Measurements from ENCODE around the gene C17orf113. TPM values are rescaled to one million over a fixed set of nuclear protein-coding genes. Genes with fewer than 3 reads are reported as not detected.

The C17orf113 gene
- total RNA-seq, 1 experiment from 2014 or later, result 2.3 TPM

DNA sequence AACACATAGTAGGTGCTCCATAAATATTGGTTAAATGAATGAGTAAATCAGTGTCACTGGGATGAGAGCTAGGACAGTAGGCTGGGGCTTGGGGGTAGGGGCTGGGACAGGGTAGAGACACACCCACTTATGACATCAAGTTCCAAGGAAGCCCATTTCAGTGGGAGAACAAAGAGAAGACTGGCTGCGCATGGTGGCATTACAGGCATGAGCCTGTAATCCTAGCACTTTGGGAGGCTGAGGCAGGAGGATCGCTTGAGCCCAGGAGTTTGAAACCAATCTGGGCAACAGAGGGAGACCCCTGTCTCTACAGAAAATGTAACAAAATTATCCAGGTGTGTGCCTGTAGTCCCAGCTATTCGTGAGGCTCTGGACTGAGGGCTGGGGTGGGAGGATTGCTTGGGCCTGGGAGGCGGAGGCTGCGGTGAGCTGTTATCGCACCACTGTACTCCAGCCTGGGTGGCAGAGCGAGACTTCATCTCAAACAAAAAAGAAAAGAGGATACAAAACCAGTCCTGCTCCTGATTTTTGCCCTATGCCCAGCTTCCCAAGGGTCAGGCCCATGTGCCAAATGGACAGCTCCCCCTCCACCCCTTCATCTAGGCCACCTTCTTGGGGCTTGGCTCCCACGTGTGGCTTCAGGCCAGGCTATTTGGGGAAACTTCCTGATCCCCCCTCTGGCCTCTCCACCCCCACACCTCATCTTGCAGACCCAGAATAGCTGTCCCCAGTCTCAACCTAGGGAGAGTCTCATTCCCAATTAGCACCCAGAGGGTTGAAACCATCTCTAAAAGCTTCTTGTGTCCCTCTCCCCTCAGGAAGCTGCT, 40.8 kb upstream of the C17orf113 start (continued):
- TF ChIP-seq, protein P1, sequence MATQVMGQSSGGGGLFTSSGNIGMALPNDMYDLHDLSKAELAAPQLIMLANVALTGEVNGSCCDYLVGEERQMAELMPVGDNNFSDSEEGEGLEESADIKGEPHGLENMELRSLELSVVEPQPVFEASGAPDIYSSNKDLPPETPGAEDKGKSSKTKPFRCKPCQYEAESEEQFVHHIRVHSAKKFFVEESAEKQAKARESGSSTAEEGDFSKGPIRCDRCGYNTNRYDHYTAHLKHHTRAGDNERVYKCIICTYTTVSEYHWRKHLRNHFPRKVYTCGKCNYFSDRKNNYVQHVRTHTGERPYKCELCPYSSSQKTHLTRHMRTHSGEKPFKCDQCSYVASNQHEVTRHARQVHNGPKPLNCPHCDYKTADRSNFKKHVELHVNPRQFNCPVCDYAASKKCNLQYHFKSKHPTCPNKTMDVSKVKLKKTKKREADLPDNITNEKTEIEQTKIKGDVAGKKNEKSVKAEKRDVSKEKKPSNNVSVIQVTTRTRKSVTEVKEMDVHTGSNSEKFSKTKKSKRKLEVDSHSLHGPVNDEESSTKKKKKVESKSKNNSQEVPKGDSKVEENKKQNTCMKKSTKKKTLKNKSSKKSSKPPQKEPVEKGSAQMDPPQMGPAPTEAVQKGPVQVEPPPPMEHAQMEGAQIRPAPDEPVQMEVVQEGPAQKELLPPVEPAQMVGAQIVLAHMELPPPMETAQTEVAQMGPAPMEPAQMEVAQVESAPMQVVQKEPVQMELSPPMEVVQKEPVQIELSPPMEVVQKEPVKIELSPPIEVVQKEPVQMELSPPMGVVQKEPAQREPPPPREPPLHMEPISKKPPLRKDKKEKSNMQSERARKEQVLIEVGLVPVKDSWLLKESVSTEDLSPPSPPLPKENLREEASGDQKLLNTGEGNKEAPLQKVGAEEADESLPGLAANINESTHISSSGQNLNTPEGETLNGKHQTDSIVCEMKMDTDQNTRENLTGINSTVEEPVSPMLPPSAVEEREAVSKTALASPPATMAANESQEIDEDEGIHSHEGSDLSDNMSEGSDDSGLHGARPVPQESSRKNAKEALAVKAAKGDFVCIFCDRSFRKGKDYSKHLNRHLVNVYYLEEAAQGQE (IDR thresholded peaks at IDR 0.05; ENCODE audit: low read depth), result no peak
- TF ChIP-seq, protein P2, sequence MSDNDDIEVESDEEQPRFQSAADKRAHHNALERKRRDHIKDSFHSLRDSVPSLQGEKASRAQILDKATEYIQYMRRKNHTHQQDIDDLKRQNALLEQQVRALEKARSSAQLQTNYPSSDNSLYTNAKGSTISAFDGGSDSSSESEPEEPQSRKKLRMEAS (IDR thresholded peaks at IDR 0.05), result no peak
- TF ChIP-seq ZFX (IDR thresholded peaks at IDR 0.05), result no peak
- TF ChIP-seq POLR2AphosphoS5 (IDR thresholded peaks at IDR 0.05; ENCODE audit: low read depth, low read length), result no peak
- no peak for TF ChIP-seq ZNF274 (IDR thresholded peaks at IDR 0.05; ENCODE audit: low read depth, low read length)
- no peak for TF ChIP-seq POLR2A (IDR thresholded peaks at IDR 0.05; ENCODE audit: borderline replicate concordance, extremely low read depth, insufficient read depth, insufficient read length)
- TF ChIP-seq, protein P3, sequence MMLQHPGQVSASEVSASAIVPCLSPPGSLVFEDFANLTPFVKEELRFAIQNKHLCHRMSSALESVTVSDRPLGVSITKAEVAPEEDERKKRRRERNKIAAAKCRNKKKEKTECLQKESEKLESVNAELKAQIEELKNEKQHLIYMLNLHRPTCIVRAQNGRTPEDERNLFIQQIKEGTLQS (IDR thresholded peaks at IDR 0.05), result no peak
- TF ChIP-seq EZH2 (IDR thresholded peaks at IDR 0.05), result no peak
- TF ChIP-seq CEBPB (IDR thresholded peaks at IDR 0.05; ENCODE audit: low read depth), result no peak

DNA sequence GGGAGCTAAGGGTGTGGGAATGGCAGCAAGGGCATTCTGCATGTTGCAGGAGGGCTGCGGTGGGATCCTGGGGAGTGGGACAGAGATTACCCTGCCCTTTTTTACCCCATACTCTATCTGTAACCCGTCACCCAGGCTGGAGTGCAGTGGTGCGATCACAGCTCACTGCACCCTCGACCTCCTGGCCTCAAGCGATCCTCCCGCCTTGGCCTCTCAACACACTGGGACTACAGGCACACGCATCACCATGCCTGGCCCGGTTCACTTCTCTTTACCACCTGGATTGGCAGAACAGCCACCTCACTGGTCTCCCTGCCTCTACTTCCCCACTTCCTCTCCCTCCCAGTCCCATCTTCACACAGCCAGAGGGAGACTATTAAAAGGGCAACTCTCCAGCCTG, 38.3 kb upstream of the C17orf113 start:
- Histone ChIP-seq H4K20me1 (ENCODE audit: insufficient read depth) (no peaks in the 10 kb centered on the region), H2AFZ (ENCODE audit: low read depth, low read length, poor library complexity, severe bottlenecking) (peak overlapping the region; percentile 84), H3K27me3 (ENCODE audit: insufficient read depth, low read length) (no peaks in the 10 kb centered on the region), H3K79me2 (ENCODE audit: insufficient read depth, low read length) (no peaks in the 10 kb centered on the region), H3K4me1 (ENCODE audit: control insufficient read depth in 1 of 2, insufficient read depth in 2 of 2, low read length in 2 of 2) (peaks cover 9 to 20% of the 10 kb centered on the region in 2 experiments; a peak in 3 of 4 replicates), H3K27ac (ENCODE audit: low read depth, low read length) (no peak overlapping the region), H3K9ac (ENCODE audit: low read length) (peak overlapping the region; percentile 12; the same call in 1 of the 2 replicates), H3K4me2 (ENCODE audit: low read length) (peak overlapping the region; percentile 71), H3K9me2 (ENCODE audit: insufficient read depth) (no peaks in the 10 kb centered on the region), H3K36me3 (ENCODE audit: control insufficient read depth in 1 of 2, insufficient read depth in 2 of 2, low read length in 2 of 2) (no peaks in the 10 kb centered on the region), H3K9me3 (ENCODE audit: control insufficient read depth in 1 of 2, insufficient read depth in 1 of 2, low read depth in 1 of 2, low read length in 2 of 2) (no peaks in the 10 kb centered on the region), H3K4me3 (replicated peaks in 1 of 2; ENCODE audit: low read depth in 1 of 2, low read length in 2 of 2) (peak overlapping the region; percentile 18 to 35)
- POLR2A ChIA-PET, result no interaction called here
- RAD21 ChIA-PET (ENCODE audit: low non-redundant PET in 1 of 2, low total read pairs in 2 of 2, uncharacterized antibody in 2 of 2, unreplicated experiment in 2 of 2), result no interaction called here
- intact Hi-C loops (cut with micrococcal nuclease), result no loop called here
- ATAC-seq (peak; percentile 8; the same call in 1 of the 2 replicates), DNase-seq (ENCODE audit: low read depth, low spot score) (no peak)
- CTCF ChIA-PET, result interaction anchor here (1.0 kb wide), 2 partner anchors 15 to 675 kb away, joined by 3 read pairs; no protein-coding TSS in a partner anchor
- no TSS peak for BruUV-seq (replicated peaks)
- TF ChIP-seq, protein P4, sequence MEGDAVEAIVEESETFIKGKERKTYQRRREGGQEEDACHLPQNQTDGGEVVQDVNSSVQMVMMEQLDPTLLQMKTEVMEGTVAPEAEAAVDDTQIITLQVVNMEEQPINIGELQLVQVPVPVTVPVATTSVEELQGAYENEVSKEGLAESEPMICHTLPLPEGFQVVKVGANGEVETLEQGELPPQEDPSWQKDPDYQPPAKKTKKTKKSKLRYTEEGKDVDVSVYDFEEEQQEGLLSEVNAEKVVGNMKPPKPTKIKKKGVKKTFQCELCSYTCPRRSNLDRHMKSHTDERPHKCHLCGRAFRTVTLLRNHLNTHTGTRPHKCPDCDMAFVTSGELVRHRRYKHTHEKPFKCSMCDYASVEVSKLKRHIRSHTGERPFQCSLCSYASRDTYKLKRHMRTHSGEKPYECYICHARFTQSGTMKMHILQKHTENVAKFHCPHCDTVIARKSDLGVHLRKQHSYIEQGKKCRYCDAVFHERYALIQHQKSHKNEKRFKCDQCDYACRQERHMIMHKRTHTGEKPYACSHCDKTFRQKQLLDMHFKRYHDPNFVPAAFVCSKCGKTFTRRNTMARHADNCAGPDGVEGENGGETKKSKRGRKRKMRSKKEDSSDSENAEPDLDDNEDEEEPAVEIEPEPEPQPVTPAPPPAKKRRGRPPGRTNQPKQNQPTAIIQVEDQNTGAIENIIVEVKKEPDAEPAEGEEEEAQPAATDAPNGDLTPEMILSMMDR (IDR thresholded peaks at IDR 0.05 in 2 of 3, conservative IDR thresholded peaks at IDR 0.05 in 1 of 3; ENCODE audit: borderline replicate concordance in 1 of 3, insufficient read depth in 1 of 3, low read depth in 2 of 3, low read length in 2 of 3), result no peak
- no peak for TF ChIP-seq YY1 (IDR thresholded peaks at IDR 0.05; ENCODE audit: extremely low read depth, insufficient replicate concordance, low read depth, low read length)
- no peak for TF ChIP-seq ZNF274 (IDR thresholded peaks at IDR 0.05; ENCODE audit: low read depth, low read length)
- TF ChIP-seq EZH2 (IDR thresholded peaks at IDR 0.05), result no peak
- TF ChIP-seq SIN3A (IDR thresholded peaks at IDR 0.05; ENCODE audit: low read depth), result no peak
- TF ChIP-seq, protein P2 (IDR thresholded peaks at IDR 0.05), result no peak
- no peak for TF ChIP-seq EZH2phosphoT487 (IDR thresholded peaks at IDR 0.05; ENCODE audit: borderline replicate concordance)
- TF ChIP-seq POLR2A (IDR thresholded peaks at IDR 0.05; ENCODE audit: borderline replicate concordance, extremely low read depth, insufficient read depth, insufficient read length), result no peak
- TF ChIP-seq SRF (IDR thresholded peaks at IDR 0.05; ENCODE audit: low read depth), result no peak
- no peak for TF ChIP-seq CEBPB (IDR thresholded peaks at IDR 0.05; ENCODE audit: low read depth)
- no peak for TF ChIP-seq POLR2AphosphoS5 (IDR thresholded peaks at IDR 0.05; ENCODE audit: low read depth, low read length)

All from HCT116 (cell line).